Endothelial cell of umbilical vein (primary cell): ENCODE data around the gene PTPN13.

ENCODE experiments used
- EZH2 ChIP-seq: IDR thresholded peaks from 2 replicates; pipeline ENCODE4 v1.6.1; 2012; ENCODE audit warnings: borderline replicate concordance, low read depth, mild to moderate bottlenecking, moderate library complexity, low read length, inconsistent platforms; ENCODE audit not compliant: severe bottlenecking
- MAX ChIP-seq: IDR thresholded peaks from 2 replicates; pipeline ENCODE4 v1.6.1; 2011; ENCODE audit not compliant: insufficient read depth, insufficient read length
- POLR2A ChIP-seq: IDR thresholded peaks from 2 replicates; pipeline ENCODE4 v1.6.1; 2012; ENCODE audit warnings: low read depth, mild to moderate bottlenecking, control low read depth, low read length
- POLR2AphosphoS5 ChIP-seq: IDR thresholded peaks from 2 replicates; pipeline ENCODE4 v1.6.1; 2012; ENCODE audit warnings: low read depth, mild to moderate bottlenecking, control low read depth, low read length, moderate library complexity; ENCODE audit not compliant: insufficient read depth
- TF ChIP-seq, protein P1 (sequence below), 2 donors: IDR thresholded peaks; 1 replicate in 1 of 2; 2 replicates in 1 of 2; pipeline ENCODE4 v1.5.1; 2011; ENCODE audit warnings: low read length in 2 of 2, mild to moderate bottlenecking in 2 of 2, moderate library complexity in 2 of 2, control low read depth in 1 of 2, inconsistent platforms in 1 of 2, low read depth in 1 of 2; ENCODE audit not compliant: insufficient read depth in 1 of 2; ENCODE audit errors: extremely low read depth in 1 of 2

- TF ChIP-seq, protein P1, sequence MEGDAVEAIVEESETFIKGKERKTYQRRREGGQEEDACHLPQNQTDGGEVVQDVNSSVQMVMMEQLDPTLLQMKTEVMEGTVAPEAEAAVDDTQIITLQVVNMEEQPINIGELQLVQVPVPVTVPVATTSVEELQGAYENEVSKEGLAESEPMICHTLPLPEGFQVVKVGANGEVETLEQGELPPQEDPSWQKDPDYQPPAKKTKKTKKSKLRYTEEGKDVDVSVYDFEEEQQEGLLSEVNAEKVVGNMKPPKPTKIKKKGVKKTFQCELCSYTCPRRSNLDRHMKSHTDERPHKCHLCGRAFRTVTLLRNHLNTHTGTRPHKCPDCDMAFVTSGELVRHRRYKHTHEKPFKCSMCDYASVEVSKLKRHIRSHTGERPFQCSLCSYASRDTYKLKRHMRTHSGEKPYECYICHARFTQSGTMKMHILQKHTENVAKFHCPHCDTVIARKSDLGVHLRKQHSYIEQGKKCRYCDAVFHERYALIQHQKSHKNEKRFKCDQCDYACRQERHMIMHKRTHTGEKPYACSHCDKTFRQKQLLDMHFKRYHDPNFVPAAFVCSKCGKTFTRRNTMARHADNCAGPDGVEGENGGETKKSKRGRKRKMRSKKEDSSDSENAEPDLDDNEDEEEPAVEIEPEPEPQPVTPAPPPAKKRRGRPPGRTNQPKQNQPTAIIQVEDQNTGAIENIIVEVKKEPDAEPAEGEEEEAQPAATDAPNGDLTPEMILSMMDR (IDR thresholded peaks at IDR 0.05; ENCODE audit: extremely low read depth in 1 of 2, insufficient read depth in 1 of 2, low read depth in 1 of 2, low read length in 2 of 2): no peak
- TF ChIP-seq POLR2A (no peak), EZH2 (no peak), POLR2AphosphoS5 (no peak), MAX (no peak)
Measured at GRCh38 chr4:86821151-86821550, 227.0 kb downstream of the PTPN13 start.
